GM13976 (cell line): Measurements from ENCODE around the gene SCCPDH.
"Not testable (repeated sequence)": the region's sequence is repeated elsewhere in the genome, so short reads cannot be mapped to it uniquely, and the experiment has no call there.

ENCODE experiments used
- DNase-seq: peaks from one replicate; pipeline ENCODE4 v3.0.0; 2012; ENCODE audit warnings: low spot score
- in situ Hi-C: fragments of 300-500 bp; cut with MboI; formaldehyde crosslinking; loops from one replicate; pipeline ENCODE4 v1.12.0; 2022; ENCODE audit warnings: low sequenced_read_pairs, mixed read lengths, inconsistent platforms; ENCODE audit not compliant: unreplicated experiment
- TF ChIP-seq, protein P1 (sequence below): IDR thresholded peaks from 2 replicates; pipeline ENCODE4 v1.5.1; 2012; ENCODE audit warnings: borderline replicate concordance, mild to moderate bottlenecking; ENCODE audit not compliant: insufficient read depth; ENCODE audit errors: extremely low read depth, missing control alignments, control extremely low read depth

SCCPDH gene

GRCh38 chr1:246805135-246805716 is 81.0 kb downstream of the SCCPDH start:
- in situ Hi-C loops: no loop called here
- TF ChIP-seq, protein P1, sequence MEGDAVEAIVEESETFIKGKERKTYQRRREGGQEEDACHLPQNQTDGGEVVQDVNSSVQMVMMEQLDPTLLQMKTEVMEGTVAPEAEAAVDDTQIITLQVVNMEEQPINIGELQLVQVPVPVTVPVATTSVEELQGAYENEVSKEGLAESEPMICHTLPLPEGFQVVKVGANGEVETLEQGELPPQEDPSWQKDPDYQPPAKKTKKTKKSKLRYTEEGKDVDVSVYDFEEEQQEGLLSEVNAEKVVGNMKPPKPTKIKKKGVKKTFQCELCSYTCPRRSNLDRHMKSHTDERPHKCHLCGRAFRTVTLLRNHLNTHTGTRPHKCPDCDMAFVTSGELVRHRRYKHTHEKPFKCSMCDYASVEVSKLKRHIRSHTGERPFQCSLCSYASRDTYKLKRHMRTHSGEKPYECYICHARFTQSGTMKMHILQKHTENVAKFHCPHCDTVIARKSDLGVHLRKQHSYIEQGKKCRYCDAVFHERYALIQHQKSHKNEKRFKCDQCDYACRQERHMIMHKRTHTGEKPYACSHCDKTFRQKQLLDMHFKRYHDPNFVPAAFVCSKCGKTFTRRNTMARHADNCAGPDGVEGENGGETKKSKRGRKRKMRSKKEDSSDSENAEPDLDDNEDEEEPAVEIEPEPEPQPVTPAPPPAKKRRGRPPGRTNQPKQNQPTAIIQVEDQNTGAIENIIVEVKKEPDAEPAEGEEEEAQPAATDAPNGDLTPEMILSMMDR: no peak
- no peak for DNase-seq

DNA sequence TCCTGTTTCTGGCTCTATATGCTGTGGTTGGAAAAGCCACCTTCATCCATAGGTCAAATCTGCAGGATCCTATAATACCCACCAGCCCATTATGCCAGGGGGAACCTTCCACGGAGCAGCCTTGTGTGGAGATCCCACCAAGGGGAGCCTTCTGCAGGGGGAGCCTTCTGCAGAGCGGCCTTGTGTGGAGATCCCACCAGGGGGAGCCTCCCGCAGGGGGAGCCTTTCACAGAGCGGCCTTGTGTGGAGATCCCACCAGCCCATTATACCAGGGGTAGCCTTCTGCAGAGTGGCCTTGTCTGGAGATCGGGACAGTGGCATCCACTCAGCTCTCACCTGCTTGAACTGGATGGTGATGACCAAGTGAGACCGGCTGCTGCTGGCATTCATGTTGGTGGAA is 85.3 kb downstream of the SCCPDH start:
- TF ChIP-seq, protein P1: no peak
- no peak for DNase-seq
- in situ Hi-C loops: no loop called here

DNA sequence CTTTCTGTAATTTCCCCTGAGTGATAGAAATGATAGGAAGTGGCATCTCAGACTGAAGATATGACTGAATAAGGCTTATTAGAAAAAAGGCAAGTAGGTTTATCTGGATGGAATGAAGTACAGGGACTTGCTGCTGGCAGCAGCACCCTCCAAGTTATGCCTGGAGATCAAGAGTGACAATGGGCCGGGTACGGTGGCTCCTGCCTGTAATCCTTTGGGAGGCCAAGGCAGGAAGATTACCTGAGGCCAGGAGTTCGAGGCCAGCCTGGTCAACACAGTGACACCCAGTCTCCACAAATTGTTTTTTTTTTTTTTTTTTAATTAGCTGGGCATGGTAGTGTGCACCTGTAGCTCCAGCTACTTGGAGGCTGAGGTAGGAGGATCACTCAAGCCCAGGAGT is 87.8 kb downstream of the SCCPDH start:
- in situ Hi-C loops: no loop called here
- DNase-seq: no peak
- TF ChIP-seq, protein P1: no peak

- DNase-seq, in situ Hi-C loops: not testable (repeated sequence)
Observed at GRCh38 chr1:246813325-246813724, 89.1 kb downstream of the SCCPDH start.

GRCh38 chr1:246814890-246815289 is 90.7 kb downstream of the SCCPDH start:
- TF ChIP-seq, protein P1: no peak
- in situ Hi-C loops: no loop called here
- no peak for DNase-seq

DNA sequence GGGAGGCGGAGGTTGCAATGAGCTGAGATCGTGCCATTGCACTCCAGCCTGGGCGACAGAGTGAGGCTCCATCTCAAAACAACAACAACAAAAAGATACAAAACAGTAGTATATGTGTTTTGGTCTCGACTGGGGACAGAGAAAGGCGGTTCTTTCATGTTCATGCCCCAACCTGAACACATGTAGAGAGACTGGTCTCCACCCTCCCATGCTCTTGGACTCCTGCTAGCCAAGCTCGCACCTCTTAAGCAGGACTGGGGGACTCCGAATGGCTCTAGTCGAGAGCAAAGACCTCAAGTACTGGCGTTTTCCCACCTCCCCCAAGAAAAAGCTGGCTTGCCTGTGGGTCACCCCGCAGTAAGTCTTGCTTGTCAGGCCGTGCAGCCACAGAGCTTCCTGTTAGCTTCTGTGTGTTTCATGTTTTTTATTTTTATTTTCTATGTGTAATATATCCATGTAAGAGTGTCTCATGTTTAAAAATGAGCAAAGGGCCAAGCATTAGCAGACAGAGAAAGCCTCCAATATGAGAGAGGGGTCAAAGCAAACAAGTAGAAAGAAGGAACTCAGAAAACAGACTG is 91.6 kb downstream of the SCCPDH start:
- no peak for DNase-seq
- in situ Hi-C loops: no loop called here
- TF ChIP-seq, protein P1: no peak
